Glutamatergic neuron (in vitro differentiated cells): ENCODE data around the gene TUSC2. TPM values are rescaled to one million over a fixed set of nuclear protein-coding genes. Genes with fewer than 3 reads are reported as not detected.

Experiments
- DNase-seq: peaks from one replicate; pipeline ENCODE4 v3.0.0; 2022
- H3K27ac Mint-ChIP-seq: one replicate; pipeline ENCODE4 v1.8.0; 2020; ENCODE audit warnings: mild to moderate bottlenecking, mixed read lengths, inconsistent platforms; ENCODE audit not compliant: unreplicated experiment
- H3K27me3 Mint-ChIP-seq: one replicate; pipeline ENCODE4 v1.8.0; 2020; ENCODE audit warnings: mild to moderate bottlenecking, moderate library complexity, mixed read lengths, inconsistent platforms; ENCODE audit not compliant: unreplicated experiment
- H3K36me3 Mint-ChIP-seq: one replicate; pipeline ENCODE4 v1.8.0; 2020; ENCODE audit warnings: mild to moderate bottlenecking, mixed read lengths, inconsistent platforms; ENCODE audit not compliant: unreplicated experiment
- H3K4me1 Mint-ChIP-seq: one replicate; pipeline ENCODE4 v1.8.0; 2020; ENCODE audit warnings: mild to moderate bottlenecking, low read depth, mixed read lengths, inconsistent platforms; ENCODE audit not compliant: unreplicated experiment
- H3K4me3 Mint-ChIP-seq: one replicate; pipeline ENCODE4 v1.8.0; 2020; ENCODE audit warnings: mild to moderate bottlenecking, mixed read lengths, inconsistent platforms; ENCODE audit not compliant: unreplicated experiment
- H3K9me3 Mint-ChIP-seq: one replicate; pipeline ENCODE4 v1.8.0; 2020; ENCODE audit warnings: mild to moderate bottlenecking, moderate library complexity, mixed read lengths, inconsistent platforms; ENCODE audit not compliant: unreplicated experiment
- total RNA-seq: library from RNA; stranded (reverse); fragmentation: NEBNext Ultra II Directional; extraction: Animal tissue kit (Norgen Biotek cat#: 25700); gene quantifications from one replicate; pipeline ENCODE4 v1.2.1, GENCODE V29; 2021; ENCODE audit not compliant: unreplicated experiment
- TF ChIP-seq, protein P1 (sequence below): fragments of 200-600 bp; sonication (generic); IDR thresholded peaks from one replicate; pipeline ENCODE4 v1.5.0; 2021; ENCODE audit not compliant: partially characterized antibody, unreplicated experiment

TUSC2 gene
- total RNA-seq, 1 donor from 2014 or later, result 30.8 TPM

GRCh38 chr3:50304601-50305000 is 23.4 kb downstream of the TUSC2 start:
- H3K4me3 Mint-ChIP-seq, result no peak overlapping the region
- H3K27me3 Mint-ChIP-seq, result peaks cover 9% of the 10 kb centered on the region
- H3K4me1 Mint-ChIP-seq, result peaks cover 8% of the 10 kb centered on the region
- H3K36me3 Mint-ChIP-seq, result peaks cover 2% of the 10 kb centered on the region
- TF ChIP-seq, protein P1, sequence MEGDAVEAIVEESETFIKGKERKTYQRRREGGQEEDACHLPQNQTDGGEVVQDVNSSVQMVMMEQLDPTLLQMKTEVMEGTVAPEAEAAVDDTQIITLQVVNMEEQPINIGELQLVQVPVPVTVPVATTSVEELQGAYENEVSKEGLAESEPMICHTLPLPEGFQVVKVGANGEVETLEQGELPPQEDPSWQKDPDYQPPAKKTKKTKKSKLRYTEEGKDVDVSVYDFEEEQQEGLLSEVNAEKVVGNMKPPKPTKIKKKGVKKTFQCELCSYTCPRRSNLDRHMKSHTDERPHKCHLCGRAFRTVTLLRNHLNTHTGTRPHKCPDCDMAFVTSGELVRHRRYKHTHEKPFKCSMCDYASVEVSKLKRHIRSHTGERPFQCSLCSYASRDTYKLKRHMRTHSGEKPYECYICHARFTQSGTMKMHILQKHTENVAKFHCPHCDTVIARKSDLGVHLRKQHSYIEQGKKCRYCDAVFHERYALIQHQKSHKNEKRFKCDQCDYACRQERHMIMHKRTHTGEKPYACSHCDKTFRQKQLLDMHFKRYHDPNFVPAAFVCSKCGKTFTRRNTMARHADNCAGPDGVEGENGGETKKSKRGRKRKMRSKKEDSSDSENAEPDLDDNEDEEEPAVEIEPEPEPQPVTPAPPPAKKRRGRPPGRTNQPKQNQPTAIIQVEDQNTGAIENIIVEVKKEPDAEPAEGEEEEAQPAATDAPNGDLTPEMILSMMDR, result no peak
- DNase-seq, result no peak
- no peak overlapping the region for H3K27ac Mint-ChIP-seq
- H3K9me3 Mint-ChIP-seq, result peaks cover 2% of the 10 kb centered on the region

DNA sequence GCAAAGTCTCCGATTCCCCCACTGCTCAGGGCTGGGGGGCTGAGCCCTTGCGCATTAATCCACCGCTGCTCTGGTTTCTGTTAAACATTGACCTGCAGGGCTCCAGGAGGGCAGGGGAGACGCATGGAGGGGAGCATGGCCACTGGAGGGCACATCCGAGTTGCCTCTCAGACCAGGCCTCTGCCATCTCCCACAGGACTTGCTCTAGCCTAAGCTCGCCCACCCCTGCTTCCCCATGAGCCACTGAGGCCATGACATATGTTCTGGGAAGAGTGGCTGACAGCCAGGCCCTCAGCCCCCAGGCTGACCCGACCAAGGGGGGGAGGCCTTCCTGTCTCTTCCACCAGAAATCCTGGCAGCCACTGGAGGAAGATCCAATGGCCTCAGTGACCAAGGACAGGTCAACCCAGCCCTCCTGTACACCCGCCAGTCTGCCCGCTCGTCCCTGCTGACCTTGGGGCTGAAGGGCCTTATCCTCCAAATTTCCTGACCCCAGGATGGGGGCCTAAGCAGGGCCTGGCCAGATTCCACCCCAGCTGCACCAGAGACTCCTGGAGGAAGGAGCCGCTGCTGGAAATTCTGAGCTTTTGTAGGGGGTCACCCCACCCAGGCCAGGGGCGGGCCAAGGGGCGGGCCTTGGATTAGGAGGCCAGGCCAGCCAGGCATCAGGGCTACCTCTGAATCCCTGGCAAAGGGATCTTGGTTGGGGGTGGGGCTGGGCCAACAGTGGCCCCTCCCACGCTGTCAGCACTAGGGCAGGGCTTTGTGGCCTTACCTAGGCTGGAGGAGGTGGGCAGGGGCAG is 24.8 kb downstream of the TUSC2 start, which contains the start of gene HYAL1:
Gene HYAL1 (minus strand): TSS at position 562 of the 803 bp plus-strand sequence. CDS start 618 bp downstream, outside the sequence.
- peaks cover 6% of the 10 kb centered on the region for H3K9me3 Mint-ChIP-seq
- H3K4me3 Mint-ChIP-seq, result no peak within 1 kb of the TSS
- peaks cover 8% of the 10 kb centered on the region for H3K4me1 Mint-ChIP-seq
- peaks cover 16% of the 10 kb centered on the region for H3K27me3 Mint-ChIP-seq
- DNase-seq, result no peak
- H3K27ac Mint-ChIP-seq, result no peak within 1 kb of the TSS
- no peaks in the 10 kb centered on the region for H3K36me3 Mint-ChIP-seq
- TF ChIP-seq, protein P1, result no peak

DNA sequence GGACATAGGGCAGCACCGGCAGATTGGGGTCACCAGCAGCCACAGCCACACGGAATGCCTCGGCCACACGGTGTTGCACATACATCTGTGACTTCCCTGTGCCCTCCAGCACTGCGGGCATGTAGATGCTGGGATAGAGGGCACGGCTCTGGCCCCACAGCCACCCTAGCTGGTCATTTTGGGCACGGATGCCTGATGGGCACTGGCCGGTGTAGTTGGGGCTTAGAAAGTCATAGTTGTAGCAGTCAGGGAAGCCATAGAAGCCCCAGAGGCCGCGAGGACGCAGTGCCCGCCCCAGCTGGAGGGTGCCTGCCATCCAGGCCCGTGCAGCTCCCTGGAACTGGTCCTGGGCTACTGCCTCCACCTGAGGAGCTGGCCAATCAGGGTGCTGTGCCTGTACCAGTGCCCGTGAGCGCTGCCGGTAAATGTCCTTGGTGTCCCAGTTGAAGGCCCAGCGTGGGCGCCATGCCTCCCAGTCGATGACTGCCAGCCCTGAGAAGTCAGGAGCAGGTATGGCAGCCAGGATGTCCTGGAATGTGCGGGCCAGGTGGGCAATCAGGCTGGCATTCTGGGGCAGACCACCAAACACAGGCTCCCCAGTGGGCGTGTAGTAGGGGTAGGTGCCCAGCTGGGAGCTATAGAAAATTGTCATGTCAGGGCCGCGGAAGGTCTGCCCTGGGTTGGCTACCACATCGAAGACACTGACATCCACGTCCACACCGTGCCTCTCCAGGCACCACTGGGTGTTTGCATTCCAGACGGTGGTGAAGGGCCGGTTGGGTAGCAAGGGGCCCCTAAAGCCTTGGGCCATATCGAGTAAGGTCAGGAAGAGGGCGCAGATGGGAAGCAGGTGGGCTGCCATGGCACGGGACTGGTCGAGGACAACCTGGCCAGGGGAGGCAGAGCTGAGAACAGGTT is 25.7 kb downstream of the TUSC2 start:
- Mint-ChIP-seq H3K27ac (no peak overlapping the region), H3K27me3 (peaks cover 16% of the 10 kb centered on the region)
- no peak for DNase-seq

DNA sequence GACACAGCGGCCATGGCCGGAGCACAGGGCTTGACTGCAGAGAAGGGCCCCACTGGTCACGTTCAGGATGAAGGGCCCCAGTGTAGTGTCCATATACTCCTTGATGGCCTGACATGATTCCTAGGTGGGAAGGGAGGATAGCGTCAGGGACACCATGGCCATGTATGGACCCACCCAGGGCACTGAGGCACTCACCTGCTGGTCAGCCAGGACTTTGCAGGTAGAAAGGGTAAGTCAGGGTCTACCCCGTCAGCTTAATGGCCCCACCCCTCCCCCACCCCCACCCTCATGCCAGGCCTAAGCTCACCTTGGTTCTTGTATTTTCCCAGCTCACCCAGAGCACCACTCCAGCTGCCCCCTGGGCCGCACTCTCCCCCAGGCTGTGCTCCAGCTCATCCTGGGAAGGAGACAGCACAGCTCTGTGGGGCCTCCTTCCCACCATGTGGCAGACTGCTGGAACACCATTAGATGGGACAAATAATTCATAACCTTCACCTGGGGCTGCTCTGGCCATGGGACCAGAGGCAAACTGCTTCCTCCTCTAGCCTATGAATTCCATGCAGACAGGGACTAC is 27.3 kb downstream of the TUSC2 start:
- TF ChIP-seq, protein P1, result no peak
- DNase-seq, result no peak
- H3K9me3 Mint-ChIP-seq, result peaks cover 6% of the 10 kb centered on the region
- peak overlapping the region; percentile 91 for H3K27ac Mint-ChIP-seq
- peaks cover 8% of the 10 kb centered on the region for H3K4me1 Mint-ChIP-seq
- peaks cover 16% of the 10 kb centered on the region for H3K27me3 Mint-ChIP-seq
- H3K4me3 Mint-ChIP-seq, result peak overlapping the region; percentile 93
- H3K36me3 Mint-ChIP-seq, result no peaks in the 10 kb centered on the region

More for the DNA sequence above, 25.7 kb downstream of the TUSC2 start:
- peaks cover 8% of the 10 kb centered on the region for H3K4me1 Mint-ChIP-seq
- TF ChIP-seq, protein P1, result no peak
- no peaks in the 10 kb centered on the region for H3K36me3 Mint-ChIP-seq
- H3K4me3 Mint-ChIP-seq, result no peak overlapping the region
- H3K9me3 Mint-ChIP-seq, result peaks cover 6% of the 10 kb centered on the region
